GM12878 (cell line): Measurements from ENCODE around the gene POLR2I. TPM values are rescaled to one million over a fixed set of nuclear protein-coding genes. Genes with fewer than 3 reads are reported as not detected.
A peak's percentile ranks its signal among the peaks of the same experiment; 100 is the strongest.

Experiments used
- ATAC-seq: fragments of 200-7000 bp; cut with Tn5 transposase; 3 replicates; pipeline ENCODE4 v1.9.1; 2020; ENCODE audit warnings: mild to moderate bottlenecking, moderate library complexity
- BruUV-seq: library from RNA; stranded (reverse); fragments of 400-500 nt; replicated peaks from 2 replicates; lab custom pipeline; 2021; lab: Mats Ljungman, UMichigan
- CTCF ChIA-PET: fragments of 300-600 bp; sonication (Branson Sonifier 250); formaldehyde crosslinking; extraction: SDS; loops from one replicate; lab custom pipeline; 2021; ENCODE audit warnings: inconsistent platforms; lab: Yijun Ruan, JAX
- POLR2A ChIA-PET: fragments of 350-600 bp; formaldehyde crosslinking; extraction: SDS; loops from one replicate; lab custom pipeline; 2021; ENCODE audit warnings: inconsistent platforms; lab: Charles Lee
- RAD21 ChIA-PET: fragments of 300-600 bp; sonication (Branson Sonifier 250); formaldehyde crosslinking; loops from one replicate; lab custom pipeline; 2023; ENCODE audit warnings: antibody characterized with exemption; ENCODE audit not compliant: unreplicated experiment; lab: Charles Lee
- SMC1A ChIA-PET: fragments of 300-600 bp; sonication (Branson Sonifier 250); formaldehyde crosslinking; loops from one replicate; lab custom pipeline; 2023; ENCODE audit not compliant: unreplicated experiment, uncharacterized antibody; lab: Charles Lee
- DNase-seq: peaks from one replicate; pipeline ENCODE4 v3.0.0-alpha.2; 2011; ENCODE audit warnings: low read depth, low spot score
- FAIRE-seq: peaks from 3 replicates; lab custom pipeline; 2011; peaks lifted over from hg19 to GRCh38; lab: Jason Lieb, UNC
- H2AFZ ChIP-seq: 2 replicates; pipeline ENCODE4 v1.6.0; 2011; ENCODE audit warnings: low read depth, low read length, control low read depth; ENCODE audit not compliant: control insufficient read depth
- H3K27ac ChIP-seq: 2 replicates; pipeline ENCODE4 v1.5.1; 2011; ENCODE audit warnings: control low read depth; ENCODE audit not compliant: control insufficient read depth, insufficient read depth
- H3K27me3 ChIP-seq, 2 experiments: replicated peaks in 1 of 2; 2 replicates each; pipeline versions ENCODE4 v1.6.0 to v1.6.1; 2011; ENCODE audit warnings: low read length in 1 of 2; ENCODE audit not compliant: control insufficient read depth in 2 of 2, insufficient read depth in 2 of 2
- H3K36me3 ChIP-seq, 2 experiments: 2 replicates each; pipeline ENCODE4 v1.5.1; 2011; ENCODE audit warnings: low read length in 1 of 2; ENCODE audit not compliant: control insufficient read depth in 2 of 2, insufficient read depth in 2 of 2
- H3K4me1 ChIP-seq: 2 replicates; pipeline ENCODE4 v1.6.1; 2011; ENCODE audit warnings: mild to moderate bottlenecking, low read length, moderate library complexity, mixed read lengths; ENCODE audit not compliant: control insufficient read depth, insufficient read depth
- H3K4me2 ChIP-seq: 2 replicates; pipeline ENCODE4 v1.6.0; 2011; ENCODE audit warnings: control low read depth; ENCODE audit not compliant: control insufficient read depth, insufficient read depth
- H3K4me3 ChIP-seq: fragments of 200-600 bp; sonication (generic); 2 replicates; pipeline ENCODE4 v1.5.1; 2016
- H3K79me2 ChIP-seq: 2 replicates; pipeline ENCODE4 v1.6.0; 2011; ENCODE audit warnings: low read length; ENCODE audit not compliant: control insufficient read depth, insufficient read depth
- H3K9ac ChIP-seq: 2 replicates; pipeline ENCODE4 v1.8.0; 2011; ENCODE audit warnings: low read length, control low read depth, mixed read lengths; ENCODE audit not compliant: control insufficient read depth, insufficient read depth
- H3K9me3 ChIP-seq: replicated peaks from 3 replicates; pipeline ENCODE4 v1.5.1; 2011; ENCODE audit warnings: mild to moderate bottlenecking, low read length; ENCODE audit not compliant: control insufficient read depth, insufficient read depth
- H4K20me1 ChIP-seq: 2 replicates; pipeline ENCODE4 v1.6.0; 2011; ENCODE audit not compliant: control insufficient read depth, insufficient read depth
- CBFB ChIP-seq: IDR thresholded peaks from 2 replicates; pipeline ENCODE4 v1.6.1; 2016; ENCODE audit warnings: antibody characterized with exemption, low read depth
- ETV6 ChIP-seq, 2 experiments: fragments of 450-650 bp in 1 of 2; IDR thresholded peaks in 1 of 2; conservative IDR thresholded peaks in 1 of 2; 2 replicates each; pipeline ENCODE4 v1.6.1; 2014; ENCODE audit warnings: antibody characterized with exemption in 1 of 2, borderline replicate concordance in 1 of 2, low read depth in 1 of 2, mild to moderate bottlenecking in 1 of 2, moderate library complexity in 1 of 2
- FOS ChIP-seq: IDR thresholded peaks from 3 replicates; pipeline ENCODE4 v1.6.1; 2011; ENCODE audit warnings: borderline replicate concordance; ENCODE audit not compliant: insufficient read length; ENCODE audit errors: extremely low read depth
- MTA3 ChIP-seq: IDR thresholded peaks from 2 replicates; pipeline ENCODE4 v1.6.1; 2012; ENCODE audit warnings: low read length, inconsistent platforms, borderline replicate concordance
- MXI1 ChIP-seq: fragments of 150-350 bp; IDR thresholded peaks from 2 replicates; pipeline ENCODE4 v1.6.1; 2011; ENCODE audit warnings: low read depth, mild to moderate bottlenecking, inconsistent platforms, low read length, improper control_type of control experiment
- MYB ChIP-seq: fragments of 150-350 bp; IDR thresholded peaks from 2 replicates; pipeline ENCODE4 v1.6.1; 2014; ENCODE audit warnings: mild to moderate bottlenecking, low read depth, low read length, borderline replicate concordance
- POLR2A ChIP-seq: IDR thresholded peaks from 2 replicates; pipeline ENCODE4 v1.6.1; 2011; ENCODE audit warnings: low read depth, mild to moderate bottlenecking, low read length
- SMC3 ChIP-seq: IDR thresholded peaks from 2 replicates; pipeline ENCODE4 v1.6.1; 2011; ENCODE audit warnings: low read length, improper control_type of control experiment, borderline replicate concordance
- SP1 ChIP-seq: IDR thresholded peaks from one replicate; pipeline ENCODE4 v1.6.1; 2011; ENCODE audit warnings: low read depth, low read length
- SPI1 ChIP-seq: IDR thresholded peaks from 2 replicates; pipeline ENCODE4 v1.6.1; 2011; ENCODE audit warnings: low read depth, mild to moderate bottlenecking, low read length, moderate library complexity, borderline replicate concordance; ENCODE audit not compliant: insufficient read depth
- STAT3 ChIP-seq: IDR thresholded peaks from 2 replicates; pipeline ENCODE4 v1.6.1; 2011; ENCODE audit warnings: low read depth, low read length, improper control_type of control experiment
- ZBED1 ChIP-seq: IDR thresholded peaks from 2 replicates; pipeline ENCODE4 v1.6.1; 2016; ENCODE audit warnings: borderline replicate concordance
- ZSCAN29 ChIP-seq: fragments of 450-650 bp; IDR thresholded peaks from 2 replicates; pipeline ENCODE4 v1.6.1; 2017; ENCODE audit warnings: mild to moderate bottlenecking, moderate library complexity
- WGBS: methylation state at CpG from one replicate; pipeline ENCODE4 v1.1.6; 2016; ENCODE audit warnings: low lambda C conversion rate; ENCODE audit not compliant: insufficient replicate concordance, insufficient coverage; ENCODE audit errors: missing lambda C conversion rate; 5-methylcytosine and 5-hydroxymethylcytosine counted together
- in situ Hi-C: fragments of 300-500 bp; cut with MboI; formaldehyde crosslinking; loops from 9 replicates; pipeline ENCODE4 v1.14.3; 2018; ENCODE audit warnings: mixed read lengths
- intact Hi-C: fragments of 100-400 bp; cut with micrococcal nuclease; formaldehyde crosslinking; loops from one replicate; pipeline ENCODE4 v1.14.2; 2022; ENCODE audit not compliant: unreplicated experiment
- polyA plus RNA-seq, 11 experiments: library from polyadenylated mRNA; depleted of rRNA in 4 of 11; unstranded in 6 of 11; stranded (reverse) in 5 of 11; fragments of >200 nt; fragmentation: Nextera tagmentation in 4 of 11; fragmentation: Illumina TruSeq in 1 of 11; extraction: Ambion mirVana in 4 of 11; extraction: Trizol in 1 of 11; gene quantifications; 1 replicate in 1 of 11; 2 replicates in 10 of 11; pipeline versions ENCODE4 v1.2.1 to v1.2.3, GENCODE V29; 2011 to 2016; ENCODE audit warnings: inconsistent platforms in 2 of 11, missing spikeins in 2 of 11, low read depth in 1 of 11
- total RNA-seq, 4 experiments: library from RNA; depleted of rRNA in 3 of 4; stranded (reverse); fragments of >200 nt in 3 of 4; fragmentation: Illumina TruSeq in 1 of 4; extraction: Trizol in 1 of 4; gene quantifications; 2 replicates each; pipeline versions ENCODE4 v1.2.1 to v1.2.3, GENCODE V29; 2013 to 2021
- TF ChIP-seq, protein P1 (sequence below): fragments of 450-650 bp; IDR thresholded peaks from 2 replicates; pipeline ENCODE4 v1.6.1; 2017; ENCODE audit warnings: low read depth, mild to moderate bottlenecking, moderate library complexity
- TF ChIP-seq, protein P2 (sequence below): IDR thresholded peaks from 2 replicates; pipeline ENCODE4 v1.6.1; 2012; ENCODE audit warnings: low read depth, low read length, improper control_type of control experiment

The POLR2I gene
- total and polyA plus RNA-seq, 10 of the 15 experiments (the other 5 are each of a cell fraction or from before 2014, with no cell fraction given), result 30.9 to 272 (median 202) TPM

- ATAC-seq (no peak), FAIRE-seq (no peak)
- H3K9me3 ChIP-seq, result no peaks in the 10 kb centered on the region
Observed at GRCh38 chr19:36152352-36153091, 37.8 kb upstream of the POLR2I start, which contains the start of gene COX7A1. COX7A1 (minus strand) TSS chr19:36152447; CDS start chr19:36152407, 40 bp downstream.

DNA sequence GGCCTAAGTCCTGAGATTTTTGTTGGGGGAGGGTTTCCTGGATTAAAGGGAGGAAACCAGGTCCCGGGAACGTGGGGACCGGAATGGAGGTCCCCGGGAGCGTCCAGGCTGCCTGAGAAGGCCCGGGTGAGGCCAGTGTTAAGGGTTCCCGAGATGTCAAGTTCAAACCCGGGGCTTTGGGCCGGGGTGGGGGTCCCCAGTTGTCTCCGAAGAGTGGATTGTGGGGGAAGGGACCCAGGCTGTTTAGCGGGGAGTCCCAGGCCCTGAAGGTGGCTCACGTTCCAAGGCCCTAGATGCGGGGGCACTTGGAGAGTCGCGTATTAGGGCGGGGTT lies 37.3 kb upstream of the POLR2I start:
- Histone ChIP-seq H3K36me3 (peaks cover 2 to 12% of the 10 kb centered on the region in 2 experiments; a peak in 3 of 4 replicates), H2AFZ (no peak overlapping the region), H3K79me2 (no peaks in the 10 kb centered on the region), H4K20me1 (no peaks in the 10 kb centered on the region), H3K27ac (no peak overlapping the region), H3K9me3 (no peaks in the 10 kb centered on the region), H3K4me3 (no peak overlapping the region), H3K4me2 (no peak overlapping the region), H3K4me1 (no peaks in the 10 kb centered on the region), H3K9ac (no peak overlapping the region), H3K27me3 (no peaks in the 10 kb centered on the region)
- CTCF ChIA-PET, result no interaction called here
- SMC1A ChIA-PET, result no interaction called here
- POLR2A ChIA-PET, result no interaction called here
- in situ Hi-C loops (no loop called here), intact Hi-C loops (no loop called here)
- DNase-seq, result no peak
- RAD21 ChIA-PET, result no interaction called here
- no peak for FAIRE-seq
- BruUV-seq, result no TSS peak
- 100% methylated on average over 10 of the region's 16 CpGs for WGBS
- ATAC-seq, result no peak
- TF ChIP-seq SPI1, result no peak
- TF ChIP-seq MTA3, result no peak
- TF ChIP-seq SMC3, result no peak
- TF ChIP-seq, protein P1, sequence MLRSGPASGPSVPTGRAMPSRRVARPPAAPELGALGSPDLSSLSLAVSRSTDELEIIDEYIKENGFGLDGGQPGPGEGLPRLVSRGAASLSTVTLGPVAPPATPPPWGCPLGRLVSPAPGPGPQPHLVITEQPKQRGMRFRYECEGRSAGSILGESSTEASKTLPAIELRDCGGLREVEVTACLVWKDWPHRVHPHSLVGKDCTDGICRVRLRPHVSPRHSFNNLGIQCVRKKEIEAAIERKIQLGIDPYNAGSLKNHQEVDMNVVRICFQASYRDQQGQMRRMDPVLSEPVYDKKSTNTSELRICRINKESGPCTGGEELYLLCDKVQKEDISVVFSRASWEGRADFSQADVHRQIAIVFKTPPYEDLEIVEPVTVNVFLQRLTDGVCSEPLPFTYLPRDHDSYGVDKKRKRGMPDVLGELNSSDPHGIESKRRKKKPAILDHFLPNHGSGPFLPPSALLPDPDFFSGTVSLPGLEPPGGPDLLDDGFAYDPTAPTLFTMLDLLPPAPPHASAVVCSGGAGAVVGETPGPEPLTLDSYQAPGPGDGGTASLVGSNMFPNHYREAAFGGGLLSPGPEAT, result no peak
- TF ChIP-seq, protein P2, sequence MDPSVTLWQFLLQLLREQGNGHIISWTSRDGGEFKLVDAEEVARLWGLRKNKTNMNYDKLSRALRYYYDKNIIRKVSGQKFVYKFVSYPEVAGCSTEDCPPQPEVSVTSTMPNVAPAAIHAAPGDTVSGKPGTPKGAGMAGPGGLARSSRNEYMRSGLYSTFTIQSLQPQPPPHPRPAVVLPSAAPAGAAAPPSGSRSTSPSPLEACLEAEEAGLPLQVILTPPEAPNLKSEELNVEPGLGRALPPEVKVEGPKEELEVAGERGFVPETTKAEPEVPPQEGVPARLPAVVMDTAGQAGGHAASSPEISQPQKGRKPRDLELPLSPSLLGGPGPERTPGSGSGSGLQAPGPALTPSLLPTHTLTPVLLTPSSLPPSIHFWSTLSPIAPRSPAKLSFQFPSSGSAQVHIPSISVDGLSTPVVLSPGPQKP, result no peak
- no peak for TF ChIP-seq ZBED1
- no peak for TF ChIP-seq SP1
- no peak for TF ChIP-seq STAT3
- no peak for TF ChIP-seq MYB
- TF ChIP-seq FOS, result no peak
- TF ChIP-seq MXI1, result no peak
- TF ChIP-seq ETV6 (conservative IDR thresholded peaks at IDR 0.05 in 1 of 2, IDR thresholded peaks at IDR 0.05 in 1 of 2; ENCODE audit: borderline replicate concordance in 1 of 2, low read depth in 1 of 2), result no peak
- no peak for TF ChIP-seq ZSCAN29

More at GRCh38 chr19:36152352-36153091, 37.8 kb upstream of the POLR2I start, which contains the start of gene COX7A1:
- in situ Hi-C loops, result no loop called here
- Histone ChIP-seq H3K4me2 (no peak within 1 kb of the TSS), H4K20me1 (no peaks in the 10 kb centered on the region), H3K4me3 (no peak within 1 kb of the TSS), H3K79me2 (no peaks in the 10 kb centered on the region), H3K36me3 (peaks cover 0 to 12% of the 10 kb centered on the region in 2 experiments; a peak in 3 of 4 replicates), H3K27me3 (no peaks in the 10 kb centered on the region), H3K27ac (no peak within 1 kb of the TSS), H3K9ac (no peak within 1 kb of the TSS), H2AFZ (no peak within 1 kb of the TSS), H3K4me1 (no peaks in the 10 kb centered on the region)
- no TSS peak for BruUV-seq
- WGBS, result 95% methylated on average over 37 of the region's 40 CpGs
- no peak for DNase-seq
- intact Hi-C loops, result no loop called here
- no peak for TF ChIP-seq FOS
- TF ChIP-seq CBFB, result no peak
- TF ChIP-seq POLR2A, result peak; percentile 30; the same call in 1 of the 2 replicates
- SMC1A ChIA-PET, result interaction anchor here (1.0 to 1.4 kb wide), 2 partner anchors 8 to 21 kb away, joined by 3 read pairs; no protein-coding TSS in a partner anchor
- CTCF ChIA-PET, result interaction anchor here (0.6 to 1.0 kb wide), 4 partner anchors 14 to 354 kb away, joined by 3 to 5 read pairs (median 3); no protein-coding TSS in a partner anchor
- POLR2A ChIA-PET, result interaction anchor here (0.6 kb wide), 1 partner anchor 638 kb away, joined by 3 read pairs; no protein-coding TSS in a partner anchor
- RAD21 ChIA-PET, result no interaction called here
